Neural progenitor cell (in vitro differentiated cells): ENCODE results near the gene ARHGAP31.

Experiments used
- EZH2 ChIP-seq: fragments of 200-600 bp; sonication (generic); IDR thresholded peaks from 2 replicates; pipeline ENCODE4 v1.6.1; 2017; ENCODE audit warnings: antibody characterized with exemption, mild to moderate bottlenecking, moderate library complexity
- EZH2phosphoT487 ChIP-seq: fragments of 200-600 bp; sonication (generic); IDR thresholded peaks from 2 replicates; pipeline ENCODE4 v1.6.1; 2017; ENCODE audit warnings: antibody characterized with exemption
- TF ChIP-seq, protein P1 (sequence below): fragments of 200-600 bp; sonication (generic); IDR thresholded peaks from 2 replicates; pipeline ENCODE4 v1.5.1; 2017; ENCODE audit warnings: antibody characterized with exemption, mild to moderate bottlenecking

DNA sequence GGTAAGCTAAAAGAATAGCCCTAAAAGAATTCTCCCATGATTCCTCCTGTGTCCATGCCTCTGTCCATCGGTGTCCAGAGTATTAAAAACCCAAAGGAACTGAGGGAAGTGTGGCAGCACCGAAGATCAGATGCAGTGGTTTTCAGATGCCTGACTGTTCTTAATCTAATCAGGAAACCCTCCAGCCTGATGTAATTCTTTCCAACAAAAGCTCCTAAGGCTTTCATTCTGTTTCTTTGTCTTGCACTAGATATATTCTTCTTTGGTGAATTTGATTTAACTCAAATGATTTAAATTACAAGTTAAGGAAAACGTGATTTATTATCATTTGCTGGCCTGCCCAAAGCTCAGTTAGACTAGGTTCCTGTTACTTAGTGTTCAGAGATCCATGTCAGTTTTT, 71.2 kb downstream of the ARHGAP31 start:
- TF ChIP-seq, protein P1, sequence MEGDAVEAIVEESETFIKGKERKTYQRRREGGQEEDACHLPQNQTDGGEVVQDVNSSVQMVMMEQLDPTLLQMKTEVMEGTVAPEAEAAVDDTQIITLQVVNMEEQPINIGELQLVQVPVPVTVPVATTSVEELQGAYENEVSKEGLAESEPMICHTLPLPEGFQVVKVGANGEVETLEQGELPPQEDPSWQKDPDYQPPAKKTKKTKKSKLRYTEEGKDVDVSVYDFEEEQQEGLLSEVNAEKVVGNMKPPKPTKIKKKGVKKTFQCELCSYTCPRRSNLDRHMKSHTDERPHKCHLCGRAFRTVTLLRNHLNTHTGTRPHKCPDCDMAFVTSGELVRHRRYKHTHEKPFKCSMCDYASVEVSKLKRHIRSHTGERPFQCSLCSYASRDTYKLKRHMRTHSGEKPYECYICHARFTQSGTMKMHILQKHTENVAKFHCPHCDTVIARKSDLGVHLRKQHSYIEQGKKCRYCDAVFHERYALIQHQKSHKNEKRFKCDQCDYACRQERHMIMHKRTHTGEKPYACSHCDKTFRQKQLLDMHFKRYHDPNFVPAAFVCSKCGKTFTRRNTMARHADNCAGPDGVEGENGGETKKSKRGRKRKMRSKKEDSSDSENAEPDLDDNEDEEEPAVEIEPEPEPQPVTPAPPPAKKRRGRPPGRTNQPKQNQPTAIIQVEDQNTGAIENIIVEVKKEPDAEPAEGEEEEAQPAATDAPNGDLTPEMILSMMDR = no peak
- TF ChIP-seq EZH2phosphoT487 = no peak
- TF ChIP-seq EZH2 = no peak
